ENCODE measurements around the gene USP13. TPM values are rescaled to one million over a fixed set of nuclear protein-coding genes. Genes with fewer than 3 reads are reported as not detected.

USP13 gene
- total and polyA plus RNA-seq, 2 experiments from 2014 or later = 9.6 to 22.7 TPM

DNA sequence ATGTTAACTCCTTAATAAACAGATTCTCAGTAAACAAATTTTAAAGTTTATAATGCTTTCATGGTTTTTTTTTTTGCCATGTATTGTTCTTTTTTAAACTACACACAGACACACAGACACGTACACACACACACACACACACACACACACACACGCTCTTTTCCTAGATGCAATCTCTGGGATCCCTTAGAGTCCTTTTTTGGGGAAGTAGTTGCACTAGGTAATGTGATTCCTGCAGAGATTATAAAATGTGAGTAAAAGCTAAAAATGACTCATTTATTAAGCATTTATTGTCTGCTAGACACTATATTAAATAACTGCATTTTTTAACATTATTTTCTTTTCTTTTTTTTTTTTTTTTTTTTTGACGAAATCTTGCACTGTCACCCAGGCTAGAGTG is 28.4 kb upstream of the USP13 start:
- no peak overlapping the region for H3K4me2 ChIP-seq
- peaks cover 35% of the 10 kb centered on the region for H3K36me3 ChIP-seq (ENCODE audit: insufficient read depth)
- no peak overlapping the region for H3K4me3 ChIP-seq
- Mint-ChIP-seq H3K27me3 (ENCODE audit: insufficient read depth, low read depth, poor library complexity) (no peaks in the 10 kb centered on the region), H3K4me1 (peaks cover 7% of the 10 kb centered on the region; the same call in 1 of the 3 replicates), H3K27ac (no peak overlapping the region), H3K4me3 (no peak overlapping the region), H3K36me3 (ENCODE audit: low read depth) (peaks cover 47% of the 10 kb centered on the region; the same call in 2 of the 3 replicates), H3K9me3 (no peaks in the 10 kb centered on the region)
- TF ChIP-seq, protein P1, sequence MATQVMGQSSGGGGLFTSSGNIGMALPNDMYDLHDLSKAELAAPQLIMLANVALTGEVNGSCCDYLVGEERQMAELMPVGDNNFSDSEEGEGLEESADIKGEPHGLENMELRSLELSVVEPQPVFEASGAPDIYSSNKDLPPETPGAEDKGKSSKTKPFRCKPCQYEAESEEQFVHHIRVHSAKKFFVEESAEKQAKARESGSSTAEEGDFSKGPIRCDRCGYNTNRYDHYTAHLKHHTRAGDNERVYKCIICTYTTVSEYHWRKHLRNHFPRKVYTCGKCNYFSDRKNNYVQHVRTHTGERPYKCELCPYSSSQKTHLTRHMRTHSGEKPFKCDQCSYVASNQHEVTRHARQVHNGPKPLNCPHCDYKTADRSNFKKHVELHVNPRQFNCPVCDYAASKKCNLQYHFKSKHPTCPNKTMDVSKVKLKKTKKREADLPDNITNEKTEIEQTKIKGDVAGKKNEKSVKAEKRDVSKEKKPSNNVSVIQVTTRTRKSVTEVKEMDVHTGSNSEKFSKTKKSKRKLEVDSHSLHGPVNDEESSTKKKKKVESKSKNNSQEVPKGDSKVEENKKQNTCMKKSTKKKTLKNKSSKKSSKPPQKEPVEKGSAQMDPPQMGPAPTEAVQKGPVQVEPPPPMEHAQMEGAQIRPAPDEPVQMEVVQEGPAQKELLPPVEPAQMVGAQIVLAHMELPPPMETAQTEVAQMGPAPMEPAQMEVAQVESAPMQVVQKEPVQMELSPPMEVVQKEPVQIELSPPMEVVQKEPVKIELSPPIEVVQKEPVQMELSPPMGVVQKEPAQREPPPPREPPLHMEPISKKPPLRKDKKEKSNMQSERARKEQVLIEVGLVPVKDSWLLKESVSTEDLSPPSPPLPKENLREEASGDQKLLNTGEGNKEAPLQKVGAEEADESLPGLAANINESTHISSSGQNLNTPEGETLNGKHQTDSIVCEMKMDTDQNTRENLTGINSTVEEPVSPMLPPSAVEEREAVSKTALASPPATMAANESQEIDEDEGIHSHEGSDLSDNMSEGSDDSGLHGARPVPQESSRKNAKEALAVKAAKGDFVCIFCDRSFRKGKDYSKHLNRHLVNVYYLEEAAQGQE (IDR thresholded peaks at IDR 0.05; ENCODE audit: unreplicated experiment) = no peak
- TF ChIP-seq, protein P2, sequence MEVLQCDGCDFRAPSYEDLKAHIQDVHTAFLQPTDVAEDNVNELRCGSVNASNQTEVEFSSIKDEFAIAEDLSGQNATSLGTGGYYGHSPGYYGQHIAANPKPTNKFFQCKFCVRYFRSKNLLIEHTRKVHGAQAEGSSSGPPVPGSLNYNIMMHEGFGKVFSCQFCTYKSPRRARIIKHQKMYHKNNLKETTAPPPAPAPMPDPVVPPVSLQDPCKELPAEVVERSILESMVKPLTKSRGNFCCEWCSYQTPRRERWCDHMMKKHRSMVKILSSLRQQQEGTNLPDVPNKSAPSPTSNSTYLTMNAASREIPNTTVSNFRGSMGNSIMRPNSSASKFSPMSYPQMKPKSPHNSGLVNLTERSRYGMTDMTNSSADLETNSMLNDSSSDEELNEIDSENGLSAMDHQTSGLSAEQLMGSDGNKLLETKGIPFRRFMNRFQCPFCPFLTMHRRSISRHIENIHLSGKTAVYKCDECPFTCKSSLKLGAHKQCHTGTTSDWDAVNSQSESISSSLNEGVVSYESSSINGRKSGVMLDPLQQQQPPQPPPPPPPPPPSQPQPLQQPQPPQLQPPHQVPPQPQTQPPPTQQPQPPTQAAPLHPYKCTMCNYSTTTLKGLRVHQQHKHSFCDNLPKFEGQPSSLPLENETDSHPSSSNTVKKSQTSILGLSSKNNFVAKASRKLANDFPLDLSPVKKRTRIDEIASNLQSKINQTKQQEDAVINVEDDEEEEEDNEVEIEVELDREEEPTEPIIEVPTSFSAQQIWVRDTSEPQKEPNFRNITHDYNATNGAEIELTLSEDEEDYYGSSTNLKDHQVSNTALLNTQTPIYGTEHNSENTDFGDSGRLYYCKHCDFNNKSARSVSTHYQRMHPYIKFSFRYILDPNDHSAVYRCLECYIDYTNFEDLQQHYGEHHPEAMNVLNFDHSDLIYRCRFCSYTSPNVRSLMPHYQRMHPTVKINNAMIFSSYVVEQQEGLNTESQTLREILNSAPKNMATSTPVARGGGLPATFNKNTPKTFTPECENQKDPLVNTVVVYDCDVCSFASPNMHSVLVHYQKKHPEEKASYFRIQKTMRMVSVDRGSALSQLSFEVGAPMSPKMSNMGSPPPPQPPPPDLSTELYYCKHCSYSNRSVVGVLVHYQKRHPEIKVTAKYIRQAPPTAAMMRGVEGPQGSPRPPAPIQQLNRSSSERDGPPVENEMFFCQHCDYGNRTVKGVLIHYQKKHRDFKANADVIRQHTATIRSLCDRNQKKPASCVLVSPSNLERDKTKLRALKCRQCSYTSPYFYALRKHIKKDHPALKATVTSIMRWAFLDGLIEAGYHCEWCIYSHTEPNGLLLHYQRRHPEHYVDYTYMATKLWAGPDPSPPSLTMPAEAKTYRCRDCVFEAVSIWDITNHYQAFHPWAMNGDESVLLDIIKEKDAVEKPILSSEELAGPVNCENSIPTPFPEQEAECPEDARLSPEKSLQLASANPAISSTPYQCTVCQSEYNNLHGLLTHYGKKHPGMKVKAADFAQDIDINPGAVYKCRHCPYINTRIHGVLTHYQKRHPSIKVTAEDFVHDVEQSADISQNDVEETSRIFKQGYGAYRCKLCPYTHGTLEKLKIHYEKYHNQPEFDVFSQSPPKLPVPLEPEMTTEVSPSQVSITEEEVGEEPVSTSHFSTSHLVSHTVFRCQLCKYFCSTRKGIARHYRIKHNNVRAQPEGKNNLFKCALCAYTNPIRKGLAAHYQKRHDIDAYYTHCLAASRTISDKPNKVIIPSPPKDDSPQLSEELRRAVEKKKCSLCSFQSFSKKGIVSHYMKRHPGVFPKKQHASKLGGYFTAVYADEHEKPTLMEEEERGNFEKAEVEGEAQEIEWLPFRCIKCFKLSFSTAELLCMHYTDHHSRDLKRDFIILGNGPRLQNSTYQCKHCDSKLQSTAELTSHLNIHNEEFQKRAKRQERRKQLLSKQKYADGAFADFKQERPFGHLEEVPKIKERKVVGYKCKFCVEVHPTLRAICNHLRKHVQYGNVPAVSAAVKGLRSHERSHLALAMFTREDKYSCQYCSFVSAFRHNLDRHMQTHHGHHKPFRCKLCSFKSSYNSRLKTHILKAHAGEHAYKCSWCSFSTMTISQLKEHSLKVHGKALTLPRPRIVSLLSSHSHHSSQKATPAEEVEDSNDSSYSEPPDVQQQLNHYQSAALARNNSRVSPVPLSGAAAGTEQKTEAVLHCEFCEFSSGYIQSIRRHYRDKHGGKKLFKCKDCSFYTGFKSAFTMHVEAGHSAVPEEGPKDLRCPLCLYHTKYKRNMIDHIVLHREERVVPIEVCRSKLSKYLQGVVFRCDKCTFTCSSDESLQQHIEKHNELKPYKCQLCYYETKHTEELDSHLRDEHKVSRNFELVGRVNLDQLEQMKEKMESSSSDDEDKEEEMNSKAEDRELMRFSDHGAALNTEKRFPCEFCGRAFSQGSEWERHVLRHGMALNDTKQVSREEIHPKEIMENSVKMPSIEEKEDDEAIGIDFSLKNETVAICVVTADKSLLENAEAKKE (CRISPR knock-in tag; IDR thresholded peaks at IDR 0.05) = no peak
- TF ChIP-seq, protein P3, sequence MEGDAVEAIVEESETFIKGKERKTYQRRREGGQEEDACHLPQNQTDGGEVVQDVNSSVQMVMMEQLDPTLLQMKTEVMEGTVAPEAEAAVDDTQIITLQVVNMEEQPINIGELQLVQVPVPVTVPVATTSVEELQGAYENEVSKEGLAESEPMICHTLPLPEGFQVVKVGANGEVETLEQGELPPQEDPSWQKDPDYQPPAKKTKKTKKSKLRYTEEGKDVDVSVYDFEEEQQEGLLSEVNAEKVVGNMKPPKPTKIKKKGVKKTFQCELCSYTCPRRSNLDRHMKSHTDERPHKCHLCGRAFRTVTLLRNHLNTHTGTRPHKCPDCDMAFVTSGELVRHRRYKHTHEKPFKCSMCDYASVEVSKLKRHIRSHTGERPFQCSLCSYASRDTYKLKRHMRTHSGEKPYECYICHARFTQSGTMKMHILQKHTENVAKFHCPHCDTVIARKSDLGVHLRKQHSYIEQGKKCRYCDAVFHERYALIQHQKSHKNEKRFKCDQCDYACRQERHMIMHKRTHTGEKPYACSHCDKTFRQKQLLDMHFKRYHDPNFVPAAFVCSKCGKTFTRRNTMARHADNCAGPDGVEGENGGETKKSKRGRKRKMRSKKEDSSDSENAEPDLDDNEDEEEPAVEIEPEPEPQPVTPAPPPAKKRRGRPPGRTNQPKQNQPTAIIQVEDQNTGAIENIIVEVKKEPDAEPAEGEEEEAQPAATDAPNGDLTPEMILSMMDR (conservative IDR thresholded peaks at IDR 0.05; ENCODE audit: low read depth in 2 of 2) = no peak
- no peak for TF ChIP-seq EZH2phosphoT487 (IDR thresholded peaks at IDR 0.05; ENCODE audit: unreplicated experiment)
- TF ChIP-seq STAT1 (IDR thresholded peaks at IDR 0.05; ENCODE audit: unreplicated experiment) = no peak
- no peak for TF ChIP-seq ZNF114 (CRISPR knock-in tag; IDR thresholded peaks at IDR 0.05)
- no peak for TF ChIP-seq CREB1 (CRISPR knock-in tag; IDR thresholded peaks at IDR 0.05; ENCODE audit: low read depth)
- TF ChIP-seq, protein P4, sequence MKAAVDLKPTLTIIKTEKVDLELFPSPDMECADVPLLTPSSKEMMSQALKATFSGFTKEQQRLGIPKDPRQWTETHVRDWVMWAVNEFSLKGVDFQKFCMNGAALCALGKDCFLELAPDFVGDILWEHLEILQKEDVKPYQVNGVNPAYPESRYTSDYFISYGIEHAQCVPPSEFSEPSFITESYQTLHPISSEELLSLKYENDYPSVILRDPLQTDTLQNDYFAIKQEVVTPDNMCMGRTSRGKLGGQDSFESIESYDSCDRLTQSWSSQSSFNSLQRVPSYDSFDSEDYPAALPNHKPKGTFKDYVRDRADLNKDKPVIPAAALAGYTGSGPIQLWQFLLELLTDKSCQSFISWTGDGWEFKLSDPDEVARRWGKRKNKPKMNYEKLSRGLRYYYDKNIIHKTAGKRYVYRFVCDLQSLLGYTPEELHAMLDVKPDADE (IDR thresholded peaks at IDR 0.05) = no peak
- H3K4me1 ChIP-seq (ENCODE audit: insufficient read depth) = no peaks in the 10 kb centered on the region
- H3K9me2 ChIP-seq (ENCODE audit: insufficient read depth) = no peaks in the 10 kb centered on the region
- 0 out of 2 replicates have a peak, but pooled peaks cover 3% of the 10 kb centered on the region for H3K79me2 ChIP-seq (replicated peaks; ENCODE audit: insufficient read depth)
- no peak for ATAC-seq
- H3F3A ChIP-seq (replicated peaks; ENCODE audit: low read depth) = no peaks in the 10 kb centered on the region
- no peaks in the 10 kb centered on the region for H3K27me3 ChIP-seq (ENCODE audit: insufficient read depth)
- H3K27ac ChIP-seq (ENCODE audit: low read depth) = no peak overlapping the region
- no peak for DNase-seq (ENCODE audit: low spot score)
- no peak overlapping the region for H2AFZ ChIP-seq
- H4K20me1 ChIP-seq (replicated peaks; ENCODE audit: insufficient read depth) = no peaks in the 10 kb centered on the region
